Activated CD4-positive, alpha-beta memory T cell treated with anti-CD3 and anti-CD28 coated beads, Interleukin-2, amount 10 ng/mL, durations not matched to agents 7 days and 5 days (primary cell): ENCODE measurements around the gene EDAR. TPM values are rescaled to one million over a fixed set of nuclear protein-coding genes. Genes with fewer than 3 reads are reported as not detected.

Experiments used
- total RNA-seq, 2 experiments: library from RNA; stranded (reverse); gene quantifications; one replicate each; pipeline ENCODE4 v1.2.3, GENCODE V29; 2021

The EDAR gene
- total RNA-seq, 2 experiments from 2014 or later: not detected

Other genes starting within 250 kb of the EDAR start
- 1 to 10 TPM; 7.7 to 9.1 TPM for gene CCDC138, start 202.4 kb downstream of the EDAR start, total RNA-seq
- under 1 TPM; 0.23 to 0.45 TPM for gene SH3RF3, start 140.0 kb upstream of the EDAR start, total RNA-seq